Sigmoid colon (tissue), 4 donors: ENCODE results near the gene VPS37B.

Experiments used
- POLR2A ChIP-seq, 2 donors: fragments of 450-650 bp; IDR thresholded peaks; one replicate each; pipeline ENCODE4 v1.6.1; 2016; ENCODE audit warnings: antibody characterized with exemption in 2 of 2, mild to moderate bottlenecking in 2 of 2, moderate library complexity in 2 of 2
- POLR2AphosphoS5 ChIP-seq, 4 donors: sonication (generic); formaldehyde crosslinking; IDR thresholded peaks; one replicate each; pipeline ENCODE4 v1.6.1; 2017; ENCODE audit warnings: antibody characterized with exemption in 4 of 4
- TF ChIP-seq, protein P1 (sequence below), 4 experiments: fragments of 450-650 bp in 3 of 4; fragments of 200-600 bp in 1 of 4; IDR thresholded peaks; one replicate each; pipeline ENCODE4 v1.5.1; 2016 to 2019; ENCODE audit warnings: antibody characterized with exemption in 4 of 4, mild to moderate bottlenecking in 3 of 4, moderate library complexity in 2 of 4

DNA sequence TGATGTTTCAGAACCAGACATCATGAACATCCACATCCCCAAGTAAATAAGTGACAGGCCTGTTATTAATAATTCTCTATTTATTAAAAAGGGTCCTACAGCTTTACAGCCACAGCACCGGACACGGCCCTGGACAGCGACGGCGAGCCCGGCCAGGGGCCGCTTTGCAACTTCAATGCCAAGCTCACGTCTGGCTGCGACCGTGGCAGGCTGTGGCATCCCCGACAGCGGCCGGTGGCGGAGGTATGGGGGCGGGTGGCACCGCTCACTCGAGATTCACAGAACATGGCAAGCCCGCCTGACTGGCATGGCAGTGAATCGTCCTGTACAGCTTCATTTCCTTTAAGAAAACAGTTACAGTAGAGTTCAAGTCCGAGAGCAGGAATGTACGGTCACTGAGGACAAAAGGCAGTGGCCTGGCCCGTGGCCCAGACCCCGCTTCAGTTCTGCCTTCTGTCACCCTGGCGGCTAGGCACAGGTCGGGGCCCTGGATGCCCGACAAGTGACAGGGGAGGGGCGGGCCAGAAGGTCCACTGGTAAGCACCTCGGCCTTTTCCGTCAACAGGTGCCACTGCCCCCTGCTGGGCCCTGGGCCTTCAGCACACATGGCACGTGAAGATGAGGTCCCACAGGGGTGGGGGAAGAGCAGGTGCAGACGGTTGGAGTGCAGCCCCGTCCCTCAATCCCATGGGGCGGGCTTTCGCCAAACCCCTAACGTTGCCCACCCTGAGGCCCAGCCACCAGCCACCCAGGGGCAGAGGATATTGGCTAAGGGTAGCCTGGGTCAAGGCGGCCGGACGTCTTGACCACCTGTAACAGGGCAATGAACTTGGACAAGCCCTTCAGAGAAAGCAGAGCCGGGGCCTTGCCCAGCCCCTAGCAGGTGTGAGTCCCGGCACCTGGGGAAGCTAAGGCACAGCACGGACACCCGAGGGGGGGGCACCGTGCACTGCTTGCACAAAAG, 30.4 kb downstream of the VPS37B start:
- TF ChIP-seq, protein P1, sequence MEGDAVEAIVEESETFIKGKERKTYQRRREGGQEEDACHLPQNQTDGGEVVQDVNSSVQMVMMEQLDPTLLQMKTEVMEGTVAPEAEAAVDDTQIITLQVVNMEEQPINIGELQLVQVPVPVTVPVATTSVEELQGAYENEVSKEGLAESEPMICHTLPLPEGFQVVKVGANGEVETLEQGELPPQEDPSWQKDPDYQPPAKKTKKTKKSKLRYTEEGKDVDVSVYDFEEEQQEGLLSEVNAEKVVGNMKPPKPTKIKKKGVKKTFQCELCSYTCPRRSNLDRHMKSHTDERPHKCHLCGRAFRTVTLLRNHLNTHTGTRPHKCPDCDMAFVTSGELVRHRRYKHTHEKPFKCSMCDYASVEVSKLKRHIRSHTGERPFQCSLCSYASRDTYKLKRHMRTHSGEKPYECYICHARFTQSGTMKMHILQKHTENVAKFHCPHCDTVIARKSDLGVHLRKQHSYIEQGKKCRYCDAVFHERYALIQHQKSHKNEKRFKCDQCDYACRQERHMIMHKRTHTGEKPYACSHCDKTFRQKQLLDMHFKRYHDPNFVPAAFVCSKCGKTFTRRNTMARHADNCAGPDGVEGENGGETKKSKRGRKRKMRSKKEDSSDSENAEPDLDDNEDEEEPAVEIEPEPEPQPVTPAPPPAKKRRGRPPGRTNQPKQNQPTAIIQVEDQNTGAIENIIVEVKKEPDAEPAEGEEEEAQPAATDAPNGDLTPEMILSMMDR (IDR thresholded peaks at IDR 0.05) = no peak
- TF ChIP-seq POLR2AphosphoS5 (IDR thresholded peaks at IDR 0.05) (no peak), POLR2A (IDR thresholded peaks at IDR 0.05) (no peak)
